Breast epithelium (tissue), 4 donors: ENCODE data around the gene XK. TPM values are rescaled to one million over a fixed set of nuclear protein-coding genes. Genes with fewer than 3 reads are reported as not detected.

Source experiments
- DNase-seq, 2 donors: peaks; one replicate each; pipeline ENCODE4 v3.0.0-alpha.2; 2019; ENCODE audit warnings: low spot score in 2 of 2
- H3K27ac ChIP-seq, 2 donors: fragments of 200-600 bp; sonication (generic) in 1 of 2; one replicate each; pipeline ENCODE4 v1.5.1; 2016 to 2019; ENCODE audit warnings: mild to moderate bottlenecking in 1 of 2
- H3K27me3 ChIP-seq, 2 donors: fragments of 200-600 bp; sonication (generic) in 1 of 2; one replicate each; pipeline versions ENCODE4 v1.5.1 to v1.6.0; 2017 to 2019; ENCODE audit warnings: control low read depth in 1 of 2, mild to moderate bottlenecking in 1 of 2
- H3K36me3 ChIP-seq: fragments of 200-600 bp; one replicate; pipeline ENCODE4 v1.5.1; 2019
- H3K4me1 ChIP-seq, 2 donors: fragments of 200-600 bp; sonication (generic); one replicate each; pipeline ENCODE4 v1.5.1; 2016 to 2019; ENCODE audit warnings: control low read depth in 1 of 2
- H3K4me3 ChIP-seq, 3 donors: fragments of 200-600 bp; sonication (generic); 1 replicate in 2 of 3; 2 replicates in 1 of 3; pipeline ENCODE4 v1.5.1; 2016 to 2019; ENCODE audit warnings: mild to moderate bottlenecking in 3 of 3, moderate library complexity in 2 of 3
- H3K9me3 ChIP-seq, 2 donors: fragments of 200-600 bp; sonication (generic) in 1 of 2; one replicate each; pipeline ENCODE4 v1.5.1; 2016 to 2019; ENCODE audit warnings: control low read depth in 1 of 2
- POLR2A ChIP-seq: fragments of 450-650 bp; IDR thresholded peaks from one replicate; pipeline ENCODE4 v1.6.1; 2016; ENCODE audit warnings: antibody characterized with exemption, mild to moderate bottlenecking, moderate library complexity
- POLR2AphosphoS5 ChIP-seq, 3 donors: sonication (generic); formaldehyde crosslinking; IDR thresholded peaks; one replicate each; pipeline ENCODE4 v1.6.1; 2017; ENCODE audit warnings: antibody characterized with exemption in 3 of 3
- intact Hi-C: fragments of 100-400 bp; cut with DNase I; formaldehyde crosslinking; loops from one replicate; pipeline ENCODE4 v1.15.1; 2023; ENCODE audit warnings: low total_unique reads
- total RNA-seq, 3 donors: library from RNA; depleted of rRNA; stranded (reverse); fragments of >200 nt; gene quantifications; one replicate each; pipeline ENCODE4 v1.1.0, GENCODE V29; 2016
- TF ChIP-seq, protein P1 (sequence below), 3 donors: fragments of 450-650 bp; IDR thresholded peaks; one replicate each; pipeline ENCODE4 v1.5.1; 2016 to 2017; ENCODE audit warnings: antibody characterized with exemption in 3 of 3, mild to moderate bottlenecking in 3 of 3, moderate library complexity in 3 of 3

XK gene, protein sequence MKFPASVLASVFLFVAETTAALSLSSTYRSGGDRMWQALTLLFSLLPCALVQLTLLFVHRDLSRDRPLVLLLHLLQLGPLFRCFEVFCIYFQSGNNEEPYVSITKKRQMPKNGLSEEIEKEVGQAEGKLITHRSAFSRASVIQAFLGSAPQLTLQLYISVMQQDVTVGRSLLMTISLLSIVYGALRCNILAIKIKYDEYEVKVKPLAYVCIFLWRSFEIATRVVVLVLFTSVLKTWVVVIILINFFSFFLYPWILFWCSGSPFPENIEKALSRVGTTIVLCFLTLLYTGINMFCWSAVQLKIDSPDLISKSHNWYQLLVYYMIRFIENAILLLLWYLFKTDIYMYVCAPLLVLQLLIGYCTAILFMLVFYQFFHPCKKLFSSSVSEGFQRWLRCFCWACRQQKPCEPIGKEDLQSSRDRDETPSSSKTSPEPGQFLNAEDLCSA
- under 1 TPM; under 0.01 to 0.88 (median 0.66) TPM for total RNA-seq

DNA sequence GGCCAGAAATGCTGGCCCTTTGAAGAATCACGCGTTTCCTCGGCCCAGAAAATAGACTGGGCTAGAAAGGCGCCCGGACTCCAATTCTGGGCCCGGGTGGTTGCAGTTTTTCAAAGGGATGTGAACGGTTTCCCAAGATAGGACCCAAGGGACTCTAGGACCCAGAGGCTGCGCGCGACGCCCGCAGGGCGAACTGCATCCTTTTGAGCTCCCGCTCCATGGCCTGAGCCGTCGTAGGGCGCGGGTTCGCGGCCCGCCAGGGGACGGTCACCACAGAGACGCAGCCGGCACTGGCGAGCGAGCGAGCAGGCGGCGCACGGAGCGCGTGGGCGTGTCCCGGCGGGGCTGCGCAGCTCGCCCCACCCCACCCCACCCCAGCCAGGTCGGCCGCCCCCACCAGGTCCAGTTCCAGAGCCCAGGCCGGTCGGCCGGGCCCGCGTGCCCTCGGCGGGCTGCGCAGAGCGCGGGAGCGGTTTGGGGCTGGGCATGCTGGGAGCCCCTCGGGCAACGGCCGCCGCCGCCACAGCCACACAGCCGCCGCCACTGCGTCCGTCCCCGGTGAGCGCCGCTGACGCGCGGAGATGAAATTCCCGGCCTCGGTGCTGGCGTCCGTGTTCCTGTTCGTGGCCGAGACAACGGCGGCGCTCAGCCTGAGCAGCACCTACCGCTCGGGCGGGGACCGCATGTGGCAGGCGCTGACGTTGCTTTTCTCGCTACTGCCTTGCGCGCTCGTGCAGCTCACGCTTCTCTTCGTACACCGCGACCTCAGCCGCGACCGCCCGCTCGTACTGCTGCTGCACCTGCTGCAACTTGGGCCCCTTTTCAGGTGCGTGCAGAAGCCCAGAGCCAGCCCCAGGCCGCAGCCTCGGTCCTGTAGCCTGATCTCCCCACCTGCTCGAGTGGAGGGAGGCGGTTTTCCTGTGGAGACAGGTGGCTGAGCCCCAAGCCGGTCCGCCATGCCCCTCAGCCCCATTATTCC lies at the start of gene XK:
TSS of gene XK (plus strand) at position 411 of the 979 bp plus-strand sequence. CDS start at position 582, 171 bp downstream.
- H3K27me3 ChIP-seq = peaks cover 0 to 32% of the 10 kb centered on the region in 2 donors
- DNase-seq = peak in 1 of 2 donors; percentile 52
- TF ChIP-seq POLR2A = no peak
- no peak for TF ChIP-seq POLR2AphosphoS5 (IDR thresholded peaks at IDR 0.05)
- TF ChIP-seq, protein P1, sequence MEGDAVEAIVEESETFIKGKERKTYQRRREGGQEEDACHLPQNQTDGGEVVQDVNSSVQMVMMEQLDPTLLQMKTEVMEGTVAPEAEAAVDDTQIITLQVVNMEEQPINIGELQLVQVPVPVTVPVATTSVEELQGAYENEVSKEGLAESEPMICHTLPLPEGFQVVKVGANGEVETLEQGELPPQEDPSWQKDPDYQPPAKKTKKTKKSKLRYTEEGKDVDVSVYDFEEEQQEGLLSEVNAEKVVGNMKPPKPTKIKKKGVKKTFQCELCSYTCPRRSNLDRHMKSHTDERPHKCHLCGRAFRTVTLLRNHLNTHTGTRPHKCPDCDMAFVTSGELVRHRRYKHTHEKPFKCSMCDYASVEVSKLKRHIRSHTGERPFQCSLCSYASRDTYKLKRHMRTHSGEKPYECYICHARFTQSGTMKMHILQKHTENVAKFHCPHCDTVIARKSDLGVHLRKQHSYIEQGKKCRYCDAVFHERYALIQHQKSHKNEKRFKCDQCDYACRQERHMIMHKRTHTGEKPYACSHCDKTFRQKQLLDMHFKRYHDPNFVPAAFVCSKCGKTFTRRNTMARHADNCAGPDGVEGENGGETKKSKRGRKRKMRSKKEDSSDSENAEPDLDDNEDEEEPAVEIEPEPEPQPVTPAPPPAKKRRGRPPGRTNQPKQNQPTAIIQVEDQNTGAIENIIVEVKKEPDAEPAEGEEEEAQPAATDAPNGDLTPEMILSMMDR (IDR thresholded peaks at IDR 0.05) = no peak
- no peak within 1 kb of the TSS for H3K27ac ChIP-seq
- peak within 1 kb of the TSS; percentile 38 to 68 (median 51) for H3K4me3 ChIP-seq
- H3K9me3 ChIP-seq = no peaks in the 10 kb centered on the region
- no peaks in the 10 kb centered on the region for H3K4me1 ChIP-seq
- H3K36me3 ChIP-seq = no peaks in the 10 kb centered on the region
- intact Hi-C loops = no loop called here

DNA sequence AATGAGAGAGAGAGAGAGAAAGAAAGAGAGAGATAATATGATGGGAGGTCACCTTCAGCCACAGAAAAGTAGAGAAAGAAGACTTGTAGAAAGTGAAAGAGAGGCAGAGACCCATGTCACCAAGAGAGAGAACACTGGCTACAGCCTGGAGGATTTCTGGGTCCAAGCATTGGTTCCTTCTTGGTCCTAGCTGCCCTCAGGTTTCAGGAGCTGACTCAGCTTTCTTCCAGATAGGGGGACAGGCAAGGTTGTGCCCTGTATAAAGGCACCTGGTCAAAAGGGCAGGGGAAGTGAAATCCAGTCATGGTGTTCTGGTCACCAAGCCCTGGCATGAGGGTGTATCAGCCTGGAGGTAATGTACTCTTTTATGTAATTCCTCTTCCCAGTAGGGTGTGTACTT lies 47.5 kb upstream of the XK start:
- no peak for DNase-seq
- intact Hi-C loops = no loop called here
- peaks cover 0 to 27% of the 10 kb centered on the region in 2 donors for H3K27me3 ChIP-seq
- no peak overlapping the region for H3K4me3 ChIP-seq
- no peaks in the 10 kb centered on the region for H3K9me3 ChIP-seq
- TF ChIP-seq POLR2A (no peak), POLR2AphosphoS5 (IDR thresholded peaks at IDR 0.05) (no peak)
- TF ChIP-seq, protein P1 (IDR thresholded peaks at IDR 0.05) = no peak
- no peak overlapping the region for H3K27ac ChIP-seq
- H3K4me1 ChIP-seq = no peaks in the 10 kb centered on the region
- no peaks in the 10 kb centered on the region for H3K36me3 ChIP-seq

DNA sequence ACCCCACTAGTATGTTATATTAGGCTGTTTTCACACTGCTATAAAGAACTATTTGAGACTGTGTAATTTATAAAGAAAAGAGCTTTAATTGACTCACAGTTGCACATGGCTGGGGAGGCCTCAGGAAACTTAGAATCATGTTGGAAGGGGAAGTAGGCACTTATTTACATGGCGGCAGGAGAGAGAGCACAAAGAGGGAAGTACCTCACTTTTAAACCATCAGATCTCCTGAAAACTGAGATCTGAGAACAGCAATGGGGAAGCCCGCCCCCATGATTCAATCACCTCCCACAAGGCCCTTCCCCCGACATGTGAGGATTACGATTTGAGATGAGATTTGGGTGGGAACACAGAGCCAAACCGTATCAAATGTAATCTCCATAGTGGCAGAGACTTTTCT lies 45.4 kb upstream of the XK start:
- DNase-seq = no peak
- H3K27ac ChIP-seq = no peak overlapping the region
- intact Hi-C loops = no loop called here
- H3K4me3 ChIP-seq = no peak overlapping the region
- TF ChIP-seq, protein P1 (IDR thresholded peaks at IDR 0.05) = no peak
- TF ChIP-seq POLR2A (no peak), POLR2AphosphoS5 (IDR thresholded peaks at IDR 0.05) (no peak)
- H3K4me1 ChIP-seq = no peaks in the 10 kb centered on the region
- H3K27me3 ChIP-seq = peaks cover 0 to 27% of the 10 kb centered on the region in 2 donors
- no peaks in the 10 kb centered on the region for H3K36me3 ChIP-seq
- no peaks in the 10 kb centered on the region for H3K9me3 ChIP-seq

DNA sequence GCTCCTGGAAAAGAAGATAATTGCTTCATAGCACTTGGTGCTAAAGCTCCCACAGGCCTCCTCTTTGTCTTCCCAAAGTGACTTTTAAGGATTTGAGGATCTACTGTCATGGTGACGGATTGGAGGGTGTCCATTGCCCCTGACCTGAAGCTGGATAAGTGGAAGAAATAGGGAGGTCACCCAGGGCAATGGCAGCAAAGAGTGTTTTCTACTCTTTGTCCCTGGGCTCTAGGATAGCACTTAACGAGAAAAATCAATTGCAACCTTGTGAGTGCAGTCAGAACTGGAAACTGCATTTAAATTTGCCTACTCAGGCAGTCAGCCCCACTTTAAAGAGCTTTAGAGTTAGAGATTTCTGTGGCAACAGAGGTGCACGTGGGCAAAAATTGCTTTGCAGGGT lies 43.7 kb upstream of the XK start:
- intact Hi-C loops = no loop called here
- no peak overlapping the region for H3K27ac ChIP-seq
- peaks cover 0 to 26% of the 10 kb centered on the region in 2 donors for H3K27me3 ChIP-seq
- H3K36me3 ChIP-seq = no peaks in the 10 kb centered on the region
- no peaks in the 10 kb centered on the region for H3K9me3 ChIP-seq
- TF ChIP-seq, protein P1 (IDR thresholded peaks at IDR 0.05) = no peak
- TF ChIP-seq POLR2AphosphoS5 (IDR thresholded peaks at IDR 0.05) (no peak), POLR2A (no peak)
- H3K4me3 ChIP-seq = no peak overlapping the region
- no peaks in the 10 kb centered on the region for H3K4me1 ChIP-seq
- DNase-seq = no peak
